Measurements from ENCODE around the gene EID1. TPM values are rescaled to one million over a fixed set of nuclear protein-coding genes. Genes with fewer than 3 reads are reported as not detected.

Gene EID1
- total RNA-seq, 2 experiments from 2014 or later, result 104 to 111 TPM

DNA sequence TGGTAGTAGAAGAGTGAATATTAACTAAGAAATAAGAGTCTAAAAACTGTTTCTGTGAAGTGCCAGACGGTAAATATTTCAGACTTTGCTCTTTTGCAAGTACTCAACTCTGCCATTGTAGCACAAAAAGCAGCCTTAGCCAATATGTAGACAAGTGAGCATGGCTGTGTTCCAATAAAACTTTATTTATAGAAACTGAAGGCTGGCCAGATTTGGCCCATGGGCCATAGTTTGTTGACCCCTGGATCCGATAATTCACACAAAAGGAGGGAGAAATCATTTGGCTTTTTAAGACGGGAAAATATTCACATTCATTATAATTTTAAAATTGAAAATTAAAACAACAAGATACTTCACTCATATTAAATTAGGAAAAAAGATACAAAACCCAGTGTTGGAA lies 15.4 kb downstream of the EID1 start:
- ChIA-PET POLR2A (no interaction called here), CTCF (ENCODE audit: unreplicated experiment) (no interaction called here)
- no TSS peak for BruUV-seq (replicated peaks)
- H4K20me1 ChIP-seq (ENCODE audit: insufficient read depth, low read length), result no peaks in the 10 kb centered on the region
- no peaks in the 10 kb centered on the region for H3K4me1 ChIP-seq (ENCODE audit: insufficient read depth, low read length, poor library complexity, severe bottlenecking)
- no peak overlapping the region for H3K27ac ChIP-seq (ENCODE audit: low read depth, low read length, poor library complexity, severe bottlenecking)
- TF ChIP-seq EZH2phosphoT487 (IDR thresholded peaks at IDR 0.05; ENCODE audit: borderline replicate concordance, low read depth, low read length), result no peak
- TF ChIP-seq, protein P1, sequence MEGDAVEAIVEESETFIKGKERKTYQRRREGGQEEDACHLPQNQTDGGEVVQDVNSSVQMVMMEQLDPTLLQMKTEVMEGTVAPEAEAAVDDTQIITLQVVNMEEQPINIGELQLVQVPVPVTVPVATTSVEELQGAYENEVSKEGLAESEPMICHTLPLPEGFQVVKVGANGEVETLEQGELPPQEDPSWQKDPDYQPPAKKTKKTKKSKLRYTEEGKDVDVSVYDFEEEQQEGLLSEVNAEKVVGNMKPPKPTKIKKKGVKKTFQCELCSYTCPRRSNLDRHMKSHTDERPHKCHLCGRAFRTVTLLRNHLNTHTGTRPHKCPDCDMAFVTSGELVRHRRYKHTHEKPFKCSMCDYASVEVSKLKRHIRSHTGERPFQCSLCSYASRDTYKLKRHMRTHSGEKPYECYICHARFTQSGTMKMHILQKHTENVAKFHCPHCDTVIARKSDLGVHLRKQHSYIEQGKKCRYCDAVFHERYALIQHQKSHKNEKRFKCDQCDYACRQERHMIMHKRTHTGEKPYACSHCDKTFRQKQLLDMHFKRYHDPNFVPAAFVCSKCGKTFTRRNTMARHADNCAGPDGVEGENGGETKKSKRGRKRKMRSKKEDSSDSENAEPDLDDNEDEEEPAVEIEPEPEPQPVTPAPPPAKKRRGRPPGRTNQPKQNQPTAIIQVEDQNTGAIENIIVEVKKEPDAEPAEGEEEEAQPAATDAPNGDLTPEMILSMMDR (conservative IDR thresholded peaks at IDR 0.05; ENCODE audit: low read length), result no peak
- H2AFZ ChIP-seq (ENCODE audit: low read length), result no peak overlapping the region
- H3K4me2 ChIP-seq (ENCODE audit: low read length), result no peak overlapping the region
- no peaks in the 10 kb centered on the region for H3K79me2 ChIP-seq (ENCODE audit: insufficient read depth, low read depth, low read length)
- H3K9me2 ChIP-seq (ENCODE audit: insufficient read depth, low read length), result no peaks in the 10 kb centered on the region
- no peaks in the 10 kb centered on the region for H3K9me3 ChIP-seq (ENCODE audit: low read length)
- no peaks in the 10 kb centered on the region for H3K36me3 ChIP-seq (ENCODE audit: insufficient read depth, low read length)
- no peak overlapping the region for H3K4me3 ChIP-seq (ENCODE audit: low read depth, low read length, poor library complexity, severe bottlenecking)
- intact Hi-C loops (cut with micrococcal nuclease; ENCODE audit: unreplicated experiment), result no loop called here
- DNase-seq (ENCODE audit: low spot score), result no peak

DNA sequence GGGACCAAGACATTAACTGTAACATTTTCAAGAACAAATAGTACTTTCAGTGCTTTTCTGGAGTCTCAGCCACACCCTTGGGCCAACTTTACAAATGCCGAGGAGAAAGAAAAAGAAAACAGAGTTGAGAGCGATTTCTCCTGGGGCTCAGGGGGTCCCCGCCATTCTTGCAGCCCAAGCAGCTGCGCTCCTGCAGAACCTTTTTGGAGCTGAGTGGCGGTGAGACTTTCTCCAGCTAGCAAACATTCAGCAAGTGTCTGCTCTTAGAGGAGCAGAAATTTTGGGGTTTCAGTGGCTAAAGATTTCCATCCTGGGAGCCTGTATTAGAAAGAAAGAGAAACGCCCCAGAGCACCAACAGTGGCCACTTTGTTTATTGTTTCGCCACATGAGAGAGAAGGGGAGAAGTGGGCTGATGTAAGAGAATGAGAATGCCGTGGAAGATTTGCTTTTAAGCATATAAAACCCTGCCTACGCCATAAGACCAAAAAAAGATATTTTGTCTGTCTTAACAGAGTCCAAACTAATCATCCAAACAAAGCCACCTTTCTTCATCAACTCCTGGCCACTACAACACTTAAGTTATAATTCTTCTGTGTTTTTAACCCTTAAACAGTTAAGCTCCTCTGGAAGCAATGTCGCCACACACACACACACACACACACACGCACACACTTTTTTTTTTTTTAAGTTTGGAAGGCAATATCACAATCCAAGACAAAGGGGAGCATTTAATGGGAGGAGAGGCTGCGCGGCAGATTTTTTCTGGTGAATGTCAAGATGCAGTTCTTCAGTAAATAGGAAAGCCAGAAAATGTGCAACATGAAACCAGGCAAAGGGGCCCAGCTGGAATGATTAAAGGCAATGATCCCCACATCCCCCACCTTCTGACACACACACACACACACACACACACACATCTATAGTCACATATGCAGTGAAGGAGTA lies 19.2 kb downstream of the EID1 start:
- no peaks in the 10 kb centered on the region for H3K79me2 ChIP-seq (ENCODE audit: insufficient read depth, low read depth, low read length)
- no peaks in the 10 kb centered on the region for H4K20me1 ChIP-seq (ENCODE audit: insufficient read depth, low read length)
- ChIA-PET CTCF (ENCODE audit: unreplicated experiment) (no interaction called here), POLR2A (interaction anchor here (0.6 kb wide), 1 partner anchor 185 kb away, joined by 3 read pairs; no protein-coding TSS in a partner anchor)
- intact Hi-C loops (cut with micrococcal nuclease; ENCODE audit: unreplicated experiment), result no loop called here
- H3K4me2 ChIP-seq (ENCODE audit: low read length), result no peak overlapping the region
- no peak overlapping the region for H3K27ac ChIP-seq (ENCODE audit: low read depth, low read length, poor library complexity, severe bottlenecking)
- H2AFZ ChIP-seq (ENCODE audit: low read length), result no peak overlapping the region
- H3K9me2 ChIP-seq (ENCODE audit: insufficient read depth, low read length), result no peaks in the 10 kb centered on the region
- TF ChIP-seq, protein P1 (conservative IDR thresholded peaks at IDR 0.05; ENCODE audit: low read length), result no peak
- TF ChIP-seq EZH2phosphoT487 (IDR thresholded peaks at IDR 0.05; ENCODE audit: borderline replicate concordance, low read depth, low read length), result no peak
- H3K9me3 ChIP-seq (ENCODE audit: low read length), result no peaks in the 10 kb centered on the region
- H3K36me3 ChIP-seq (ENCODE audit: insufficient read depth, low read length), result no peaks in the 10 kb centered on the region
- no peak overlapping the region for H3K4me3 ChIP-seq (ENCODE audit: low read depth, low read length, poor library complexity, severe bottlenecking)
- no TSS peak for BruUV-seq (replicated peaks)
- no peaks in the 10 kb centered on the region for H3K4me1 ChIP-seq (ENCODE audit: insufficient read depth, low read length, poor library complexity, severe bottlenecking)
- no peak for DNase-seq (ENCODE audit: low spot score)

DNA sequence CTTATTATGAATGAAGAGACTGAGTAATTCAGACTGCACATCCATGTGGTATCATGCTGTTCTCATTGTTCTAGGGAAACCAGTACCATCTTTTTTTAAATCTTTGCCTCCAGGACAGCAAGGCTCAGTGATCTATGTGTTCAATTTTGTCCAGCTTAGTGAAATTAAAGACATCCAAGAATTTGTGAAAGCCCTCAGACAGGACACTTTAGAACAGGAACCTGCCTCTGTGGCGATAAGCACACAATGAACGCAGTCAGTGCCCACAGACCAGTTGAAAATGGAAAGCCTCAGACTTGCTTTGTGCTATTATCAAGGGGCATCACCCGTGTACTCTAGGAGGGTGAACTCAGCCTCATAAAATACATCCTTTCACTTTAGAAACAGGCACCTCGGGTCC lies 20.1 kb downstream of the EID1 start:
- intact Hi-C loops (cut with micrococcal nuclease; ENCODE audit: unreplicated experiment), result no loop called here
- no peak overlapping the region for H3K4me3 ChIP-seq (ENCODE audit: low read depth, low read length, poor library complexity, severe bottlenecking)

More for the DNA sequence above, 20.1 kb downstream of the EID1 start:
- H3K27ac ChIP-seq (ENCODE audit: low read depth, low read length, poor library complexity, severe bottlenecking), result no peak overlapping the region
- H4K20me1 ChIP-seq (ENCODE audit: insufficient read depth, low read length), result no peaks in the 10 kb centered on the region
- no peak for DNase-seq (ENCODE audit: low spot score)
- ChIA-PET CTCF (ENCODE audit: unreplicated experiment) (no interaction called here), POLR2A (interaction anchor here (0.6 kb wide), 2 partner anchors 73 to 186 kb away, joined by 3 read pairs; no protein-coding TSS in a partner anchor)
- H3K4me1 ChIP-seq (ENCODE audit: insufficient read depth, low read length, poor library complexity, severe bottlenecking), result no peaks in the 10 kb centered on the region
- no peaks in the 10 kb centered on the region for H3K36me3 ChIP-seq (ENCODE audit: insufficient read depth, low read length)
- H3K79me2 ChIP-seq (ENCODE audit: insufficient read depth, low read depth, low read length), result no peaks in the 10 kb centered on the region
- no TSS peak for BruUV-seq (replicated peaks)
- no peaks in the 10 kb centered on the region for H3K9me3 ChIP-seq (ENCODE audit: low read length)
- H2AFZ ChIP-seq (ENCODE audit: low read length), result 0 out of 2 replicates have a peak overlapping the region, but pooled peaks have one; percentile 22
- H3K4me2 ChIP-seq (ENCODE audit: low read length), result no peak overlapping the region
- no peaks in the 10 kb centered on the region for H3K9me2 ChIP-seq (ENCODE audit: insufficient read depth, low read length)
- TF ChIP-seq, protein P1 (conservative IDR thresholded peaks at IDR 0.05; ENCODE audit: low read length), result no peak
- no peak for TF ChIP-seq EZH2phosphoT487 (IDR thresholded peaks at IDR 0.05; ENCODE audit: borderline replicate concordance, low read depth, low read length)
